K562 (cell line): ENCODE results near the gene ANKRD34A. TPM values are rescaled to one million over a fixed set of nuclear protein-coding genes. Genes with fewer than 3 reads are reported as not detected.

Experiments
- AFF4 ChIP-seq: sonication (generic); formaldehyde crosslinking; IDR thresholded peaks from 2 replicates; pipeline ENCODE4 v1.8.0; 2023; ENCODE audit warnings: mild to moderate bottlenecking, missing genetic modification reagents
- CBFA2T3 ChIP-seq: fragments of 450-650 bp; IDR thresholded peaks from 2 replicates; pipeline ENCODE4 v1.6.1; 2017
- CBFB ChIP-seq: sonication (generic); formaldehyde crosslinking; IDR thresholded peaks from 2 replicates; pipeline ENCODE4 v1.4.0; 2020; ENCODE audit warnings: mild to moderate bottlenecking, missing genetic modification reagents
- CREB3L1 ChIP-seq: fragments of 450-650 bp; IDR thresholded peaks from 2 replicates; pipeline ENCODE4 v1.6.1; 2014; ENCODE audit warnings: low read depth, mild to moderate bottlenecking, moderate library complexity, borderline replicate concordance
- CTBP1 ChIP-seq: fragments of 450-650 bp; IDR thresholded peaks from 2 replicates; pipeline ENCODE4 v1.6.1; 2016; ENCODE audit warnings: borderline replicate concordance
- ELF4 ChIP-seq: fragments of 450-650 bp; formaldehyde crosslinking; IDR thresholded peaks from 2 replicates; pipeline ENCODE4 v1.4.0; 2022; ENCODE audit warnings: missing genetic modification characterization
- EP400 ChIP-seq: fragments of 450-650 bp; IDR thresholded peaks from 2 replicates; pipeline ENCODE4 v1.6.1; 2017; ENCODE audit warnings: antibody characterized with exemption, mild to moderate bottlenecking, moderate library complexity
- ERF ChIP-seq: fragments of 450-650 bp; formaldehyde crosslinking; IDR thresholded peaks from 2 replicates; pipeline ENCODE4 v1.4.0; 2020; ENCODE audit warnings: mild to moderate bottlenecking, mixed read lengths
- GATA2 ChIP-seq: sonication (generic); formaldehyde crosslinking; IDR thresholded peaks from 2 replicates; pipeline ENCODE4 v1.4.0; 2020; ENCODE audit warnings: mild to moderate bottlenecking, missing genetic modification reagents
- KHSRP ChIP-seq: fragments of 450-650 bp; IDR thresholded peaks from 2 replicates; pipeline ENCODE4 v1.6.1; 2017
- NBN ChIP-seq: fragments of 450-650 bp; IDR thresholded peaks from 2 replicates; pipeline ENCODE4 v1.6.1; 2016; ENCODE audit warnings: low read depth, mild to moderate bottlenecking
- NFIC ChIP-seq: fragments of 450-650 bp; IDR thresholded peaks from 2 replicates; pipeline ENCODE4 v1.6.1; 2017; ENCODE audit warnings: mild to moderate bottlenecking, inconsistent platforms
- NONO ChIP-seq, 2 experiments: fragments of 200-400 bp in 1 of 2; fragments of 450-650 bp in 1 of 2; formaldehyde crosslinking in 1 of 2; IDR thresholded peaks; 2 replicates each; pipeline ENCODE4 v1.6.1; 2017; ENCODE audit warnings: low read depth in 2 of 2, mild to moderate bottlenecking in 2 of 2, moderate library complexity in 2 of 2, low read length in 1 of 2
- SMARCA4 ChIP-seq: fragments of 450-650 bp; IDR thresholded peaks from 2 replicates; pipeline ENCODE4 v1.6.1; 2016
- TEAD1 ChIP-seq, 2 experiments: fragments of 450-650 bp in 1 of 2; sonication (generic) in 1 of 2; formaldehyde crosslinking; IDR thresholded peaks; 2 replicates each; pipeline versions ENCODE4 v1.4.0 to v1.8.0; 2020 to 2022; ENCODE audit warnings: mild to moderate bottlenecking in 2 of 2, missing genetic modification reagents in 1 of 2
- ZBTB2 ChIP-seq: fragments of 450-650 bp; IDR thresholded peaks from 2 replicates; pipeline ENCODE4 v1.6.1; 2016; ENCODE audit warnings: antibody characterized with exemption
- polyA plus RNA-seq, 8 experiments: library from polyadenylated mRNA; depleted of rRNA in 4 of 8; stranded (reverse) in 5 of 8; unstranded in 3 of 8; fragments of >200 nt; fragmentation: Nextera tagmentation in 2 of 8; fragmentation: Illumina TruSeq in 1 of 8; extraction: Ambion mirVana in 2 of 8; extraction: Trizol in 1 of 8; gene quantifications; 2 replicates each; pipeline versions ENCODE4 v1.2.1 to v1.2.3, GENCODE V29; 2011 to 2014; ENCODE audit warnings: inconsistent platforms in 1 of 8, missing spikeins in 1 of 8
- total RNA-seq, 7 experiments: library from RNA; depleted of rRNA in 6 of 7; stranded (reverse); fragments of >200 nt in 6 of 7; fragmentation: Illumina TruSeq in 2 of 7; extraction: Trizol in 2 of 7; gene quantifications; 2 replicates each; pipeline versions ENCODE4 v1.2.1 to v1.2.3, GENCODE V29; 2011 to 2021; ENCODE audit warnings: low replicate concordance in 1 of 7
- TF ChIP-seq, protein P1 (sequence below): sonication (generic); formaldehyde crosslinking; IDR thresholded peaks from 2 replicates; pipeline ENCODE4 v1.8.0; 2022; ENCODE audit warnings: mild to moderate bottlenecking, missing genetic modification reagents, borderline replicate concordance
- TF ChIP-seq, protein P2 (sequence below): sonication (generic); formaldehyde crosslinking; IDR thresholded peaks from 2 replicates; pipeline ENCODE4 v1.8.0; 2022; ENCODE audit warnings: missing genetic modification reagents, mild to moderate bottlenecking, moderate library complexity, borderline replicate concordance

Gene ANKRD34A
- total and polyA plus RNA-seq, 9 of the 15 experiments (the other 6 are each of a cell fraction or from before 2014, with no cell fraction given), result 0.06 to 1.6 (median 0.43) TPM

DNA sequence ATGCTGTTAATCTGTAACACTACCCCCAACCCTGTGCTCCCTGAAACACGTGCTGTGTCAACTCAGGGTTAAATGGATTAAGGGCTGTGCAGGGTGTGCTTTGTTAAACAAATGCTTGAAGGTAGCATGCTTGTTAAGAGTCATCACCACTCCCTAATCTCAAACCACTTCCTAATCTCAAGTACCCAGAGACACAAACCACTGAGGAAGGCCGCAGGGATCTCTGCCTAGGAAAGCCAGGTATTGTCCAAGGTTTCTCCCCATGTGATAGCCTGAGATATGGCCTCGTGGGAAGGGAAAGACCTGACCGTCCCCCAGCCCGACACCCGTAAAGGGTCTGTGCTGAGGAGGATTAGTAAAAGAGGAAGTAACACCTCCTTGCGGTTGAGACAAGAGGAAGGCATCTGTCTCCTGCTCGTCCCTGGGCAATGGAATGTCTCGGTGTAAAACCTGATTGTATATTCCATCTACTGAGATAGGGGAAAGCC is 31.8 kb downstream of the ANKRD34A start (continued):
- TF ChIP-seq AFF4 (peak; percentile 68; the same call in 1 of the 2 replicates), ZBTB2 (peak; percentile 58; the same call in 1 of the 2 replicates), NBN (peak; percentile 78; the same call in 1 of the 2 replicates), CREB3L1 (peak; percentile 12; the same call in 1 of the 2 replicates), TEAD1 (CRISPR knock-in tag; IDR thresholded peaks at IDR 0.05) (peak; percentile 71 to 88; a peak in 2 of 4 replicates), EP400 (peak; percentile 61; the same call in 1 of the 2 replicates), GATA2 (CRISPR knock-in tag) (peak; percentile 89), ELF4 (CRISPR knock-in tag) (peak; percentile 83; the same call in 1 of the 2 replicates), NFIC (peak; percentile 84), NONO (IDR thresholded peaks at IDR 0.05; ENCODE audit: low read depth in 2 of 2, low read length in 1 of 2) (peak in 1 of 2 experiments; percentile 60; a peak in 1 of 4 replicates), CBFB (CRISPR knock-in tag) (peak; percentile 82), ERF (CRISPR knock-in tag) (peak; percentile 42; the same call in 1 of the 2 replicates), CBFA2T3 (peak; percentile 98), KHSRP (0 out of 2 replicates have a peak, but pooled peaks have one; percentile 40), CTBP1 (peak; percentile 99), SMARCA4 (peak; percentile 94)
- TF ChIP-seq, protein P1, sequence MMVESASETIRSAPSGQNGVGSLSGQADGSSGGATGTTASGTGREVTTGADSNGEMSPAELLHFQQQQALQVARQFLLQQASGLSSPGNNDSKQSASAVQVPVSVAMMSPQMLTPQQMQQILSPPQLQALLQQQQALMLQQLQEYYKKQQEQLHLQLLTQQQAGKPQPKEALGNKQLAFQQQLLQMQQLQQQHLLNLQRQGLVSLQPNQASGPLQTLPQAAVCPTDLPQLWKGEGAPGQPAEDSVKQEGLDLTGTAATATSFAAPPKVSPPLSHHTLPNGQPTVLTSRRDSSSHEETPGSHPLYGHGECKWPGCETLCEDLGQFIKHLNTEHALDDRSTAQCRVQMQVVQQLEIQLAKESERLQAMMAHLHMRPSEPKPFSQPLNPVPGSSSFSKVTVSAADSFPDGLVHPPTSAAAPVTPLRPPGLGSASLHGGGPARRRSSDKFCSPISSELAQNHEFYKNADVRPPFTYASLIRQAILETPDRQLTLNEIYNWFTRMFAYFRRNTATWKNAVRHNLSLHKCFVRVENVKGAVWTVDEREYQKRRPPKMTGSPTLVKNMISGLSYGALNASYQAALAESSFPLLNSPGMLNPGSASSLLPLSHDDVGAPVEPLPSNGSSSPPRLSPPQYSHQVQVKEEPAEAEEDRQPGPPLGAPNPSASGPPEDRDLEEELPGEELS (CRISPR knock-in tag), result 0 out of 2 replicates have a peak, but pooled peaks have one; percentile 27
- TF ChIP-seq, protein P2, sequence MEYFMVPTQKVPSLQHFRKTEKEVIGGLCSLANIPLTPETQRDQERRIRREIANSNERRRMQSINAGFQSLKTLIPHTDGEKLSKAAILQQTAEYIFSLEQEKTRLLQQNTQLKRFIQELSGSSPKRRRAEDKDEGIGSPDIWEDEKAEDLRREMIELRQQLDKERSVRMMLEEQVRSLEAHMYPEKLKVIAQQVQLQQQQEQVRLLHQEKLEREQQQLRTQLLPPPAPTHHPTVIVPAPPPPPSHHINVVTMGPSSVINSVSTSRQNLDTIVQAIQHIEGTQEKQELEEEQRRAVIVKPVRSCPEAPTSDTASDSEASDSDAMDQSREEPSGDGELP (CRISPR knock-in tag), result peak; percentile 82
